ENCODE results near the gene RAVER2.
A peak's percentile ranks its signal among the peaks of the same experiment; 100 is the strongest.
"Not testable (repeated sequence)": the region's sequence is repeated elsewhere in the genome, so short reads cannot be mapped to it uniquely, and the experiment has no call there.

The RAVER2 gene

GRCh38 chr1:64817364-64817763 lies 72.5 kb downstream of the RAVER2 start:
- not testable (repeated sequence) for DNase-seq

GRCh38 chr1:64820572-64820971 lies 75.7 kb downstream of the RAVER2 start:
- DNase-seq = not testable (repeated sequence)

DNA sequence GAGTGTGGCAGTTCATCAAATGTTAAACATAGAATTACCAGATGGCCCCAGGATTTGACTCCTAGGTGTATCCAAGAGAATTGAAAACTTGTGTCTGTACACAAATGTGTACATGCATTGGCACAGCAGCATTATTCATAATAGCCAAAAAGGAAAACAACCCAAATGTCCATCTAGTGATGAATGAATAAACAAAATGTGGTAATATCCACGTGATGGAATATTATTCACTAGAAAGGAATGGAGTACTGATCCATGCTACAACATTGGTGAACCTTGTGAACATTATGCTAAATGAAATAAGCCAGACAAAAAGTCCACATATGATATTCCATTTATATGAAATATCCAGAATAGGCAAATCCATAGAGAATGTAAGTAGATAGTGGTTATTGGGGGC lies 77.7 kb downstream of the RAVER2 start:
- no peak for DNase-seq

GRCh38 chr1:64823691-64824476 lies 79.0 kb downstream of the RAVER2 start:
- DNase-seq = peak; percentile 42

DNA sequence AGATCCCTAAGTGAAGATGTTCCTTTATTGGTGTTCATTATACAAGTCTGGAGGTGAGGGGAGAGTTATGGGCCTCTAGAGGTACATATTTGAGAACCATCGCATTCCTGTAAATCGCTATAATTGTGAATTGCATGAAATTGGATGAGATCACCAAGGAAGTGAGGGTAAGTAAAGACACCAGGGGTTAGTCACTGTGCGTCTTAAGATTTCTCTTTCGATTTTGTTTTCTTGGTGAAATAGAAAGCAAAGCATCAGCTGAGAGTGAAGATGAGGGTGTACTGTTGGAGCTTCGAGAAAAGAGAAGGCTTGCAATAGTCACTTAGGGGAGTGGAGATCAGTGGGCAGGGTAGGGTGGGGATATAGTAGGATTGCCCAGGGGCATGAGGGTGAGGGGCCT lies 82.1 kb downstream of the RAVER2 start:
- DNase-seq = no peak

- DNase-seq = no peak
Measured at GRCh38 chr1:64828829-64829228, 84.0 kb downstream of the RAVER2 start.

GRCh38 chr1:64829411-64830029 lies 84.6 kb downstream of the RAVER2 start:
- DNase-seq = no peak

DNA sequence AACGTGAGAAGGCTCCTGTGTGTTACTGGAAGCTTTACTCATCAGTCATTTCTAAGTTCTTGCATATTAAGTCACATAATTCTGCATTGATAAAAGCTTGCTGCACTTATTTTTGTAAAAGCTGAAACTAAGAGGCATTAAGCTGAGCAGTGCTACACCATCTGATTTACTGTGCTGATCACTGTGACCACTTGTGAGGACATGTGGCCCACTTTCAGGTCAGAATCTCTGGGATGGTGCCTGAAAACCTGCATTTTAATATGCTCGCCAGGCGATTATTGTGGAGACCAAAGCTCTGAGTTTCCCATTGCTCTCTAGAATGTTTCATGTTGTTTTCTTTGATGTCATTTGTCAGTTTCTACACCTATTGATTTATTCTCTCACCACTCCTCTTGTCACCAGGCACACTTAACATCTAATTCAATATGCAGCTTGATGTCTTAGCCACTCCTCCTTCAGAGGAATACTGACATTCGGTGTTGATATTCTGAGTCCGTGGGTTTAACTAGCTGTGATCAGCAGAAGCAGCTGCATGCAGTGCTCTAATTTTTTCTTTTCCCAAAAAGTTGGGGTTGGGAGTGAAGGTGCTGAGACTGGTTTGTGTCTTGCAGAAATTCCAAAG lies 85.3 kb downstream of the RAVER2 start:
- DNase-seq = no peak

GRCh38 chr1:64834734-64835133 lies 89.9 kb downstream of the RAVER2 start:
- DNase-seq = no peak

- no peak for DNase-seq
Measured at GRCh38 chr1:64836802-64837201, 91.9 kb downstream of the RAVER2 start.

DNA sequence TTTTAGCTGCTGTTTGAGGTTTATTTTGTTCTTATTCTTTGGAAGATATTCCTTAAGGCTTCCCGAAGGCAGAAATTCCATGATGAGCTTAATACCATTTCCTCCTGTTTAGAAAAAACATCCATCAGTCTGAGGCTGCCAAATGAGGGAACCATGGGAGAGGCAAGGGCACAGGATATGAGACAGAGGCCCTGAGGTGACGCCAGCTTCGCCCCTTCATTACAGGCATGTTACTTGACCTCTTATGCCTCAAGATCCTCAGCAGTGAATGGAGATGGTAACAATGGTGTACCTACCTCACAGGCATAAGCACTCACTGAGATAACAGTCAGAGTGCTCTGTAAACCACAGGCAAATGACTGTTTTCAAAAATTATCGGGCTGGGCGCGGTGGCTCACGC lies 93.6 kb downstream of the RAVER2 start:
- DNase-seq = no peak

- DNase-seq = no peak
Measured at GRCh38 chr1:64839261-64839660, 94.4 kb downstream of the RAVER2 start.

- no peak for DNase-seq
Measured at GRCh38 chr1:64839732-64840405, 95.0 kb downstream of the RAVER2 start.

GRCh38 chr1:64841330-64842065 lies 96.6 kb downstream of the RAVER2 start:
- DNase-seq = no peak

- no peak for DNase-seq
Measured at GRCh38 chr1:64842224-64842623, 97.3 kb downstream of the RAVER2 start.

GRCh38 chr1:64843675-64844074 lies 98.8 kb downstream of the RAVER2 start:
- no peak for DNase-seq

GRCh38 chr1:64844175-64844574 lies 99.3 kb downstream of the RAVER2 start:
- no peak for DNase-seq

DNA sequence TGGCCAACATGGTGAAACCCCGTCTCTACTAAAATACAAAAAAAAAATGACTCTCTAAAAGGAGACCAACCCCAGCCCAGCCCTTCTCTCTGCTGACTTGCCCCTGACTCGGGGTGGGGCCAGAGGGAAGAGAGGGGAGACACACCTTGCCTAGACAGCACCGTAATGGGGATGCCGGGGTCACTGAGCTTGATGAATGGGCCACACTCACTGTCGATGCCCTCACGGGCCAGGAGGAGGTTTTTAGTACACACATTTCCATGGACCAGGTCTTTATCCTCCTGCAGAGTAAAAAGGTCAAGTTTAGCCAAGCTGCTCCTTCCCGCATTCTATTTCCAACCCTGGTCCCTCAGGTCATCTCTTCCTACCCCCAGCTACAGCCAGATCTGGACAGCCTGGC lies 99.7 kb downstream of the RAVER2 start:
- DNase-seq = no peak

- no peak for DNase-seq
Measured at GRCh38 chr1:64845831-64846425, 101.1 kb downstream of the RAVER2 start.

DNA sequence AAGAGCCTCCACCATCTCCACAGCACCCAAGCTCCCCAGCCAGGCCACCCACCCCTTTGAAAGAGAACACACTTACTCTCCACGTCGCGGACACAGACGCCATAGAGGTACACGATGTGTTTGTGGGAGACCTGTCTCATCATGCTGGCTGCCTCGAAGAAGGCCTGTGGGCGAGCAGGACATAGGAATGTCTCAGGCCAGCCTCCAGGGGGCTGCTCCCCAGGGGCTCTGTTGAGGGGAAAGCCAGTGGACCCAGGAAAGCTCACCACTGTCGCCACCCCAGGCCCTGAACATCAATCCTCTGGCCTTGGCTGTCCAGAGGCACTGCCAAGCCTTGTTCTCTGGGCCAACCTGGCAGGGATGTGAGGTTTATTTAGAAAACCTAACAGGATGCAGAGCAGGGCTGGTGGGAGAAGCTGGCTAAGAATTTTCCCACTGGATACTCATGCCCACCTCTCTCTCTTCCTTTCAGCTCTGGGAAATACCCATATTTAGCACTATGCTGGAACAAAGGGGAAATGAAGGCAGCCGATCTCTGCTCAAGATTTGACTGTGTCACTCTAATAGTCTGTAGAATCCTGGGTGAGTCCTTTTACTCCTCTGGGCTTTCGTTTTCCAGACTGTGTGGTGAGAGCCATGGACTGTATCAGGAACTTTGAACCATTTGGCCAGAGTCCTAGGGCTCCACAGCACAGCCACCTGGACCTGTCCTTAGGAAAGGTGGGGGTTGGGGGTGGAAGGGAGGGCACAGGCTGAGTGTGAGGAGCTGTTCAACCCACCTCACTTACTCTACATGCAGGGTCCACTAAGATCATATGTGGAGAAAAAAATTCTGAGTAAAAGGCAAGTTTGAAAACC lies 101.9 kb downstream of the RAVER2 start:
- DNase-seq = no peak

DNA sequence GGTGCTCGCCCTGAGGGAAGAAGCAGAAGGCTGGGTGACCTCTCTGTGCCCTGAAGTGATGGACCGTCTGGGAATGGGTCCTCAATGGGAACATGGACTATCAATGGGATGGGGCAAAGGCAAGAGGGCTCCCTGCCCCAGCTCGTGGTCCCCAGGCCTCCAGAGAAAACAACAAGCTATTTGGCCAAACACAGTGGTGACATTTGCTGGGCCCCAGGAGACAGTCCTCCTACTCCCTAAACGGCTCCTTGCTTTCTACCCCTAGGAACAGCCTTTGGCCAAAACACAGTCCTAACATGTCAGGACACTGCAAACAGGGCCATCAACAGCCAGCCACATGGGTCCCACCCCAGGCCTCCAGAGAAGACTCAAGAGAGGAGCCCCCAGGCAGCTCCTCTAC lies 102.8 kb downstream of the RAVER2 start:
- no peak for DNase-seq

GRCh38 chr1:64848136-64848535 lies 103.3 kb downstream of the RAVER2 start:
- no peak for DNase-seq
